H1 (cell line): ENCODE measurements around the gene CSAG2. TPM values are rescaled to one million over a fixed set of nuclear protein-coding genes. Genes with fewer than 3 reads are reported as not detected.
"Not testable (repeated sequence)": the region's sequence is repeated elsewhere in the genome, so short reads cannot be mapped to it uniquely, and the experiment has no call there.

Source experiments
- CTCF ChIA-PET: fragments of 300-600 bp; sonication (Branson Sonifier 250); formaldehyde crosslinking; loops from one replicate; lab custom pipeline; 2021; ENCODE audit not compliant: partially characterized antibody; lab: Charles Lee
- POLR2A ChIA-PET: fragments of 300-600 bp; sonication (Branson Sonifier 250); formaldehyde crosslinking; loops from one replicate; lab custom pipeline; 2021; ENCODE audit warnings: inconsistent platforms; ENCODE audit not compliant: partially characterized antibody; lab: Charles Lee
- DNase-seq, 2 experiments: peaks; one replicate each; pipeline versions ENCODE4 v3.0.0 to v3.0.0-alpha.2; 2010 to 2022; ENCODE audit warnings: low spot score in 2 of 2, low read depth in 1 of 2, mixed read lengths in 1 of 2
- FAIRE-seq: peaks from 2 replicates; lab custom pipeline; 2011; peaks lifted over from hg19 to GRCh38; lab: Jason Lieb, UNC
- H2AFZ ChIP-seq: 2 replicates; pipeline ENCODE4 v1.8.1; 2012; ENCODE audit warnings: low read length, inconsistent platforms
- H2AK5ac ChIP-seq: 2 replicates; pipeline ENCODE4 v1.6.1; 2013; ENCODE audit warnings: low read depth, low read length
- H2BK120ac ChIP-seq: replicated peaks from 2 replicates; pipeline ENCODE3; 2013; ENCODE audit warnings: low read depth, low read length, inconsistent platforms
- H2BK12ac ChIP-seq: 2 replicates; pipeline ENCODE4 v1.6.1; 2013; ENCODE audit warnings: low read depth, low read length
- H2BK15ac ChIP-seq: 2 replicates; pipeline ENCODE4 v1.6.1; 2013; ENCODE audit warnings: low read length
- H2BK20ac ChIP-seq: 2 replicates; pipeline ENCODE4 v1.6.1; 2013; ENCODE audit warnings: low read length
- H2BK5ac ChIP-seq: 2 replicates; pipeline ENCODE4 v1.6.1; 2013; ENCODE audit warnings: low read depth, low read length
- H3K14ac ChIP-seq: 2 replicates; pipeline ENCODE4 v1.6.1; 2013; ENCODE audit warnings: inconsistent platforms; ENCODE audit not compliant: insufficient read length
- H3K18ac ChIP-seq: 2 replicates; pipeline ENCODE4 v1.6.1; 2013; ENCODE audit warnings: low read length; ENCODE audit errors: extremely low read depth
- H3K23ac ChIP-seq: 2 replicates; pipeline ENCODE4 v1.6.1; 2013; ENCODE audit warnings: inconsistent platforms; ENCODE audit not compliant: insufficient read length
- H3K23me2 ChIP-seq: 2 replicates; pipeline ENCODE4 v1.6.1; 2013; ENCODE audit warnings: low read depth, low read length
- H3K27ac ChIP-seq: 2 replicates; pipeline ENCODE4 v1.6.1; 2011; ENCODE audit warnings: low read depth, low read length, inconsistent platforms
- H3K27me3 ChIP-seq, 4 experiments: replicated peaks in 1 of 4; 1 replicate in 1 of 4; 2 replicates in 3 of 4; pipeline versions ENCODE4 v1.6.1 to v1.8.1; 2011 to 2013; ENCODE audit warnings: low read length in 3 of 4, mild to moderate bottlenecking in 3 of 4, inconsistent platforms in 2 of 4, mixed read lengths in 2 of 4, moderate library complexity in 1 of 4; ENCODE audit not compliant: control insufficient read depth in 3 of 4, insufficient read depth in 3 of 4; ENCODE audit errors: extremely low read depth in 1 of 4
- H3K36me3 ChIP-seq, 4 experiments: 2 replicates each; pipeline versions ENCODE4 v1.6.1 to v1.8.1; 2011 to 2013; ENCODE audit warnings: mild to moderate bottlenecking in 4 of 4, low read length in 3 of 4, moderate library complexity in 2 of 4, control low read depth in 1 of 4, inconsistent platforms in 1 of 4; ENCODE audit not compliant: insufficient read depth in 4 of 4, control insufficient read depth in 2 of 4
- H3K4ac ChIP-seq: replicated peaks from 2 replicates; pipeline ENCODE3; 2013; ENCODE audit warnings: low read length, low read depth, mixed read lengths, inconsistent platforms; ENCODE audit not compliant: insufficient read length
- H3K4me1 ChIP-seq, 4 experiments: replicated peaks in 1 of 4; 1 replicate in 1 of 4; 2 replicates in 3 of 4; pipeline versions ENCODE4 v1.6.1 to v1.8.1; 2011 to 2013; ENCODE audit warnings: low read length in 3 of 4, inconsistent platforms in 2 of 4, mixed read lengths in 1 of 4; ENCODE audit not compliant: insufficient read depth in 4 of 4, control insufficient read depth in 3 of 4
- H3K4me2 ChIP-seq, 2 experiments: 2 replicates each; pipeline versions ENCODE4 v1.6.1 to v1.8.1; 2011 to 2013; ENCODE audit warnings: low read depth in 2 of 2, low read length in 2 of 2, control low read depth in 1 of 2, inconsistent platforms in 1 of 2, mild to moderate bottlenecking in 1 of 2; ENCODE audit not compliant: insufficient read depth in 1 of 2
- H3K4me3 ChIP-seq, 4 experiments: fragments of 200-600, 300-600 bp in 1 of 4; sonication (generic), shearing (Covaris generic), sonication (Bioruptor Twin) in 1 of 4; 2 replicates each; pipeline versions ENCODE4 v1.5.1 to v1.8.1; 2011 to 2016; ENCODE audit warnings: low read length in 4 of 4, low read depth in 3 of 4, control low read depth in 2 of 4, inconsistent platforms in 2 of 4, mild to moderate bottlenecking in 2 of 4, mixed read lengths in 1 of 4, moderate library complexity in 1 of 4; ENCODE audit not compliant: insufficient read depth in 2 of 4; ENCODE audit errors: extremely low read depth in 1 of 4
- H3K56ac ChIP-seq: replicated peaks from 2 replicates; pipeline ENCODE3; 2013; ENCODE audit warnings: low read depth, mild to moderate bottlenecking, mixed read lengths, low read length, inconsistent platforms; ENCODE audit not compliant: insufficient read length
- H3K79me1 ChIP-seq: 2 replicates; pipeline ENCODE4 v1.6.1; 2013; ENCODE audit warnings: low read depth, low read length, control low read depth
- H3K79me2 ChIP-seq, 2 experiments: 2 replicates each; pipeline versions ENCODE4 v1.6.1 to v1.8.1; 2012 to 2013; ENCODE audit warnings: low read length in 2 of 2, mild to moderate bottlenecking in 2 of 2, inconsistent platforms in 1 of 2; ENCODE audit not compliant: insufficient read depth in 2 of 2, control insufficient read depth in 1 of 2
- H3K9ac ChIP-seq, 4 experiments: replicated peaks in 1 of 4; 1 replicate in 1 of 4; 2 replicates in 3 of 4; pipeline versions ENCODE4 v1.6.1 to v1.8.1; 2011 to 2013; ENCODE audit warnings: low read depth in 3 of 4, low read length in 3 of 4, control low read depth in 2 of 4, mild to moderate bottlenecking in 2 of 4, moderate library complexity in 2 of 4, inconsistent platforms in 1 of 4; ENCODE audit errors: extremely low read depth in 1 of 4
- H3K9me3 ChIP-seq, 2 experiments: 2 replicates each; pipeline versions ENCODE4 v1.6.1 to v1.8.1; 2012 to 2013; ENCODE audit warnings: mild to moderate bottlenecking in 2 of 2, moderate library complexity in 2 of 2, control low read depth in 1 of 2, inconsistent platforms in 1 of 2, low read depth in 1 of 2, low read length in 1 of 2, mixed read lengths in 1 of 2; ENCODE audit not compliant: insufficient read depth in 2 of 2
- H4K20me1 ChIP-seq, 2 experiments: replicated peaks in 1 of 2; 2 replicates each; pipeline versions ENCODE3 to v1.8.1; 2011 to 2013; ENCODE audit warnings: inconsistent platforms in 2 of 2, low read length in 2 of 2, mild to moderate bottlenecking in 1 of 2; ENCODE audit not compliant: insufficient read depth in 2 of 2, control insufficient read depth in 1 of 2
- H4K5ac ChIP-seq: 2 replicates; pipeline ENCODE4 v1.6.1; 2013; ENCODE audit warnings: low read length, low read depth, mixed read lengths, inconsistent platforms; ENCODE audit not compliant: insufficient read length
- H4K8ac ChIP-seq: 2 replicates; pipeline ENCODE4 v1.8.0; 2013; ENCODE audit warnings: mild to moderate bottlenecking, moderate library complexity, low read length, inconsistent platforms; ENCODE audit not compliant: insufficient read depth; ENCODE audit errors: extremely low read depth
- H4K91ac ChIP-seq: replicated peaks from 2 replicates; pipeline ENCODE3; 2013; ENCODE audit warnings: low read length, mixed read lengths, inconsistent platforms; ENCODE audit not compliant: insufficient read length
- WGBS, 2 experiments: shearing (Covaris generic) in 1 of 2; methylation state at CpG; one replicate each; pipeline versions ENCODE4 v1.1.6 to v1.1.7; 2013 to 2015; ENCODE audit warnings: low lambda C conversion rate in 2 of 2, mixed read lengths in 2 of 2, inconsistent platforms in 1 of 2, low coverage in 1 of 2, missing lambda C conversion rate in 1 of 2; ENCODE audit not compliant: insufficient replicate concordance in 2 of 2, insufficient coverage in 1 of 2, insufficient read length in 1 of 2; ENCODE audit errors: extremely low coverage in 1 of 2, missing lambda C conversion rate in 1 of 2; 5-methylcytosine and 5-hydroxymethylcytosine counted together
- polyA plus RNA-seq, 7 experiments: library from polyadenylated mRNA; depleted of rRNA in 3 of 7; stranded (reverse) in 5 of 7; unstranded in 2 of 7; fragments of >200 nt in 5 of 7; fragments of 200-250 nt in 2 of 7; gene quantifications; 1 replicate in 5 of 7; 2 replicates in 1 of 7; 4 replicates in 1 of 7; pipeline versions ENCODE4 v1.2.1 to v1.2.3, GENCODE V29; 2011 to 2013; ENCODE audit warnings: missing spikeins in 2 of 7, mixed read lengths in 2 of 7
- total RNA-seq: library from RNA; stranded (reverse); fragmentation: NEBNext Ultra II Directional; extraction: Animal tissue kit (Norgen Biotek cat#: 25700); gene quantifications from 2 replicates; pipeline ENCODE4 v1.2.1, GENCODE V29; 2021

Gene CSAG2
- total and polyA plus RNA-seq, 2 of the 8 experiments (the other 6 are each of a cell fraction or from before 2014, with no cell fraction given) = 0.39 TPM; not detected in 1

DNA sequence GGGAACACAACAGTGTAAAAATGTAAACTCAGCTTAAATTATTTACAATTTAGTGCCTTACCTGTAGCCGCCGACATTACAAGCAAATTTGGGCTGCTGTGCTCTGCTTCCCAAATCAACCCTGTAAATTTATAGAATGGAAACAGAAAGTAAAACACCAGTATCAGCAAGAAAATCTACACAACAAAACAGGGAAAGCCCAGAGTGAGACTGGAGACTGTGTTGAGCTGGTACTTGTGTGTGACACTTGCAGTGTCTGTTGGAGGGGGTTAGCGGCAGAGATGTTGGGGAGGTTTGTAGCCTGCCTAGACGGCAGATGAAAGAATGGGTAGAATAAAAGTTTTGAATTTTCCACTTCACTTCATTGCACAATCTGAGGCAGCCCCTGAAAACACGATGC, 4.1 kb upstream of the CSAG2 start:
- H2BK15ac ChIP-seq, H2AK5ac ChIP-seq, H2BK12ac ChIP-seq, H3K79me1 ChIP-seq, H3K9me3 ChIP-seq, H3K4me3 ChIP-seq, H3K4me2 ChIP-seq, H3K79me2 ChIP-seq, H3K4ac ChIP-seq, H3K27me3 ChIP-seq, H3K14ac ChIP-seq, H3K27ac ChIP-seq, H3K23me2 ChIP-seq, H4K20me1 ChIP-seq, H3K4me1 ChIP-seq, H2BK120ac ChIP-seq, H4K8ac ChIP-seq, CTCF ChIA-PET, H2AFZ ChIP-seq, POLR2A ChIA-PET, H3K9ac ChIP-seq, FAIRE-seq, H3K56ac ChIP-seq, H2BK20ac ChIP-seq, H3K36me3 ChIP-seq, H2BK5ac ChIP-seq, H4K5ac ChIP-seq, DNase-seq, H4K91ac ChIP-seq, H3K23ac ChIP-seq, H3K18ac ChIP-seq: not testable (repeated sequence)
- WGBS, 2 experiments = no CpG with 5 or more reads among the region's 5 CpGs

DNA sequence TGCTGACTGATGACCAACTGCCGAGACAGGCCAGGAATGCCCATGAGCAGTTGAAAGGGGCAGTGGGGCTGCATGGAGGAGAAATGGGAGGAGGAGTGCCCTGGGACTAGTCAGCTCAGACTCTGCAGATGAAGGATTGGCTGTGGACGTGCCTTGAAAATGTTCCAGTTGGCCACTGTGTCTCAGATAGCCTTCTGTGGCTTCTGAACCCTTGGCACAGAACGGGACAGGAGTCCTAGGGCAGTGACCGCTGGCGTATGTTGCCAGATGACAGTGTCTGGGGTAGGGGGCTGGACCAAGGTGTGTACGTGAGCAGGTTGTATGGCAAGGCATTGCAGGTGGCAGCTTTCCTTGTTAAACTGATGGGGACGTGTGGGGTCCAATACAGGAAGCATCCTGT, 2.6 kb downstream of the CSAG2 start:
- not testable (repeated sequence) for H4K91ac ChIP-seq

More for the DNA sequence above, 2.6 kb downstream of the CSAG2 start:
- H2AK5ac ChIP-seq, H3K27ac ChIP-seq, H3K4me1 ChIP-seq, H4K20me1 ChIP-seq, H3K23me2 ChIP-seq, H3K79me1 ChIP-seq, POLR2A ChIA-PET, H3K9ac ChIP-seq, DNase-seq, H3K27me3 ChIP-seq, H3K4ac ChIP-seq, H4K8ac ChIP-seq, H2BK20ac ChIP-seq, H3K14ac ChIP-seq, FAIRE-seq, H3K56ac ChIP-seq, H3K4me3 ChIP-seq, H2AFZ ChIP-seq, H4K5ac ChIP-seq, H3K36me3 ChIP-seq, CTCF ChIA-PET, H2BK12ac ChIP-seq, H3K23ac ChIP-seq, H3K79me2 ChIP-seq, H3K18ac ChIP-seq, H3K9me3 ChIP-seq, H3K4me2 ChIP-seq, H2BK5ac ChIP-seq, H2BK15ac ChIP-seq, H2BK120ac ChIP-seq: not testable (repeated sequence)
- WGBS, 2 experiments = no CpG with 5 or more reads among the region's 7 CpGs
